ENCODE data around the gene ANKRD63. TPM values are rescaled to one million over a fixed set of nuclear protein-coding genes. Genes with fewer than 3 reads are reported as not detected.

The ANKRD63 gene
- total and polyA plus RNA-seq, 10 of the 15 experiments (the other 5 are each of a cell fraction or from before 2014, with no cell fraction given) = not detected

GRCh38 chr15:40280260-40281056 lies 2.4 kb downstream of the ANKRD63 start:
- H3K9ac ChIP-seq (ENCODE audit: control insufficient read depth, insufficient read depth, low read length) = no peak overlapping the region
- no peaks in the 10 kb centered on the region for H3K36me3 ChIP-seq (ENCODE audit: control insufficient read depth in 2 of 2, insufficient read depth in 2 of 2, low read length in 1 of 2)
- peaks cover 11% of the 10 kb centered on the region for H3K4me1 ChIP-seq (ENCODE audit: control insufficient read depth, insufficient read depth, low read length)
- H3K9me3 ChIP-seq (replicated peaks; ENCODE audit: control insufficient read depth, insufficient read depth, low read length) = no peaks in the 10 kb centered on the region; the same call in 2 of the 3 replicates
- intact Hi-C loops (cut with micrococcal nuclease; ENCODE audit: unreplicated experiment) (no loop called here), in situ Hi-C loops (cut with MboI) (no loop called here)
- no peak overlapping the region for H3K4me2 ChIP-seq (ENCODE audit: control insufficient read depth, insufficient read depth)
- H3K27ac ChIP-seq (ENCODE audit: control insufficient read depth, insufficient read depth) = no peak overlapping the region
- TF ChIP-seq CEBPB (IDR thresholded peaks at IDR 0.05; ENCODE audit: borderline replicate concordance in 1 of 2, low read depth in 2 of 2, low read length in 2 of 2) (no peak), ZNF274 (IDR thresholded peaks at IDR 0.05; ENCODE audit: insufficient read depth, insufficient read length) (no peak), CHD1 (IDR thresholded peaks at IDR 0.05; ENCODE audit: low read depth, low read length) (no peak), SPI1 (IDR thresholded peaks at IDR 0.05; ENCODE audit: borderline replicate concordance, insufficient read depth, low read depth, low read length) (no peak), ZNF217 (IDR thresholded peaks at IDR 0.05) (no peak), RUNX3 (IDR thresholded peaks at IDR 0.05; ENCODE audit: low read length) (no peak), ZBTB11 (CRISPR knock-in tag; IDR thresholded peaks at IDR 0.05) (no peak), HDAC6 (IDR thresholded peaks at IDR 0.05; ENCODE audit: unreplicated experiment) (no peak)
- TF ChIP-seq, protein P1, sequence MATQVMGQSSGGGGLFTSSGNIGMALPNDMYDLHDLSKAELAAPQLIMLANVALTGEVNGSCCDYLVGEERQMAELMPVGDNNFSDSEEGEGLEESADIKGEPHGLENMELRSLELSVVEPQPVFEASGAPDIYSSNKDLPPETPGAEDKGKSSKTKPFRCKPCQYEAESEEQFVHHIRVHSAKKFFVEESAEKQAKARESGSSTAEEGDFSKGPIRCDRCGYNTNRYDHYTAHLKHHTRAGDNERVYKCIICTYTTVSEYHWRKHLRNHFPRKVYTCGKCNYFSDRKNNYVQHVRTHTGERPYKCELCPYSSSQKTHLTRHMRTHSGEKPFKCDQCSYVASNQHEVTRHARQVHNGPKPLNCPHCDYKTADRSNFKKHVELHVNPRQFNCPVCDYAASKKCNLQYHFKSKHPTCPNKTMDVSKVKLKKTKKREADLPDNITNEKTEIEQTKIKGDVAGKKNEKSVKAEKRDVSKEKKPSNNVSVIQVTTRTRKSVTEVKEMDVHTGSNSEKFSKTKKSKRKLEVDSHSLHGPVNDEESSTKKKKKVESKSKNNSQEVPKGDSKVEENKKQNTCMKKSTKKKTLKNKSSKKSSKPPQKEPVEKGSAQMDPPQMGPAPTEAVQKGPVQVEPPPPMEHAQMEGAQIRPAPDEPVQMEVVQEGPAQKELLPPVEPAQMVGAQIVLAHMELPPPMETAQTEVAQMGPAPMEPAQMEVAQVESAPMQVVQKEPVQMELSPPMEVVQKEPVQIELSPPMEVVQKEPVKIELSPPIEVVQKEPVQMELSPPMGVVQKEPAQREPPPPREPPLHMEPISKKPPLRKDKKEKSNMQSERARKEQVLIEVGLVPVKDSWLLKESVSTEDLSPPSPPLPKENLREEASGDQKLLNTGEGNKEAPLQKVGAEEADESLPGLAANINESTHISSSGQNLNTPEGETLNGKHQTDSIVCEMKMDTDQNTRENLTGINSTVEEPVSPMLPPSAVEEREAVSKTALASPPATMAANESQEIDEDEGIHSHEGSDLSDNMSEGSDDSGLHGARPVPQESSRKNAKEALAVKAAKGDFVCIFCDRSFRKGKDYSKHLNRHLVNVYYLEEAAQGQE (IDR thresholded peaks at IDR 0.05; ENCODE audit: low read depth, low read length) = no peak
- FAIRE-seq (no peak), ATAC-seq (no peak), DNase-seq (ENCODE audit: low read depth, low spot score) (no peak)
- peaks cover 4 to 17% of the 10 kb centered on the region in 2 experiments for H3K27me3 ChIP-seq (replicated peaks in 1 of 2; ENCODE audit: control insufficient read depth in 2 of 2, insufficient read depth in 2 of 2, low read length in 1 of 2)
- BruUV-seq (replicated peaks) = no TSS peak
- ChIA-PET POLR2A (no interaction called here), RAD21 (ENCODE audit: unreplicated experiment) (interaction anchor here (0.6 to 5.7 kb wide), 5 partner anchors 29 to 141 kb away, joined by 4 to 93 read pairs (median 5); partner anchors contain the start of genes CCDC9B and PLCB2), SMC1A (ENCODE audit: uncharacterized antibody, unreplicated experiment) (interaction anchor here (1.4 to 4.8 kb wide), 5 partner anchors 25 to 63 kb away, joined by 7 to 83 read pairs (median 26); partner anchors contain the start of gene PLCB2), CTCF (interaction anchor here (0.8 to 11.7 kb wide), 17 partner anchors 9 to 241 kb away, joined by 3 to 296 read pairs (median 6); partner anchors contain the start of genes BMF, CCDC9B, INAFM2 and PLCB2)
- no peak overlapping the region for H2AFZ ChIP-seq (ENCODE audit: control insufficient read depth, low read depth, low read length)
- no peaks in the 10 kb centered on the region; the same call in 1 of the 2 replicates for H4K20me1 ChIP-seq (ENCODE audit: control insufficient read depth, insufficient read depth)
- H3K4me3 ChIP-seq = no peak overlapping the region
- WGBS (ENCODE audit: insufficient coverage, insufficient replicate concordance, low lambda C conversion rate, missing lambda C conversion rate) = 80% methylated on average over 30 of the region's 30 CpGs
- H3K79me2 ChIP-seq (ENCODE audit: control insufficient read depth, insufficient read depth, low read length) = no peaks in the 10 kb centered on the region

Measured in GM12878 (cell line).